Neural crest cell (in vitro differentiated cells): ENCODE results near the gene CHRDL2. TPM values are rescaled to one million over a fixed set of nuclear protein-coding genes. Genes with fewer than 3 reads are reported as not detected.
"Not testable (repeated sequence)": the region's sequence is repeated elsewhere in the genome, so short reads cannot be mapped to it uniquely, and the experiment has no call there.

Experiments used
- DNase-seq: peaks from one replicate; pipeline ENCODE4 v3.0.0; 2021; ENCODE audit warnings: low read depth, mixed read lengths, low spot score
- H3K27ac Mint-ChIP-seq: one replicate; pipeline ENCODE4 v1.8.0; 2021; ENCODE audit warnings: mild to moderate bottlenecking, mixed read lengths; ENCODE audit not compliant: unreplicated experiment
- H3K27me3 Mint-ChIP-seq: 2 replicates; pipeline ENCODE4 v1.8.0; 2021; ENCODE audit warnings: low read depth, mild to moderate bottlenecking, mixed read lengths
- H3K36me3 Mint-ChIP-seq: 2 replicates; pipeline ENCODE4 v1.8.0; 2021; ENCODE audit warnings: low read depth, mild to moderate bottlenecking, mixed read lengths
- H3K4me1 Mint-ChIP-seq: 2 replicates; pipeline ENCODE4 v1.8.0; 2021; ENCODE audit warnings: mixed read lengths
- H3K4me3 Mint-ChIP-seq: one replicate; pipeline ENCODE4 v1.8.0; 2021; ENCODE audit warnings: mild to moderate bottlenecking, mixed read lengths
- H3K9me3 Mint-ChIP-seq: 2 replicates; pipeline ENCODE4 v1.8.0; 2021; ENCODE audit warnings: mixed read lengths
- total RNA-seq: library from RNA; stranded (reverse); gene quantifications from 2 replicates; pipeline ENCODE4 v1.2.1, GENCODE V29; 2021
- TF ChIP-seq, protein P1 (sequence below): fragments of 200-600 bp; sonication (generic); conservative IDR thresholded peaks from 2 replicates; pipeline ENCODE4 v1.5.0; 2021; ENCODE audit warnings: antibody characterized with exemption, mild to moderate bottlenecking

The CHRDL2 gene
- total RNA-seq, 1 donor from 2014 or later: 0.35 TPM

DNA sequence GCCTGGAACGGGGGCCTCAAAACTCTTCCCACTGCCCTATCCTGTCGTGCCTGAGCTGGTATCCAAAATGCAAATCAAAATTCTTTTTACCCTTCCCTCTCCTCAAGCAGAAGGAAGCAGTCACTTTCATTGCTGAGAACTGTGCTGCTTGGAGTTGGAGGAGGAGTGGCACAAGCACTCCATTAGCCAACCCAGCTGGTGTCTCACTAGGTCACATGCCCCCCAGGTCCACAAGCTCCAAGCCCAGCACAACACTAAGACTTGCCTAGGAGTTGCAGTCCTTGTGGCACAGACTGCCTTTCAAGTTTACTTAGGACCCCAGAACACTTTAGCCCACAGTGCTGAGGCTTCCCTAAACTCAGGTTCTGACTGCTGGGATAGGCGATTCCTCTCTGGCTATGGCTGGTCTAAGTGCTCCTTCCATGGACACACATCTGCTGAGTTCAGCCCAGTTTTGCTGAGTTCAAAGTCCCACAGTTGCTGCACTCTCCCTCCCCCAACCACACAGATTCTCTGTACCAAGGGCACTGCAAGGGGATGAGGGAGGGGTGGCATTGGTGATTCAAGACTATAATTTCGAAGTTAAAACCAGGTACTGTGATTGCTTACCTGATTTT lies 68.6 kb downstream of the CHRDL2 start:
- H3K9me3 Mint-ChIP-seq: peaks cover 8% of the 10 kb centered on the region
- H3K4me1 Mint-ChIP-seq: no peaks in the 10 kb centered on the region
- no peak for DNase-seq
- TF ChIP-seq, protein P1, sequence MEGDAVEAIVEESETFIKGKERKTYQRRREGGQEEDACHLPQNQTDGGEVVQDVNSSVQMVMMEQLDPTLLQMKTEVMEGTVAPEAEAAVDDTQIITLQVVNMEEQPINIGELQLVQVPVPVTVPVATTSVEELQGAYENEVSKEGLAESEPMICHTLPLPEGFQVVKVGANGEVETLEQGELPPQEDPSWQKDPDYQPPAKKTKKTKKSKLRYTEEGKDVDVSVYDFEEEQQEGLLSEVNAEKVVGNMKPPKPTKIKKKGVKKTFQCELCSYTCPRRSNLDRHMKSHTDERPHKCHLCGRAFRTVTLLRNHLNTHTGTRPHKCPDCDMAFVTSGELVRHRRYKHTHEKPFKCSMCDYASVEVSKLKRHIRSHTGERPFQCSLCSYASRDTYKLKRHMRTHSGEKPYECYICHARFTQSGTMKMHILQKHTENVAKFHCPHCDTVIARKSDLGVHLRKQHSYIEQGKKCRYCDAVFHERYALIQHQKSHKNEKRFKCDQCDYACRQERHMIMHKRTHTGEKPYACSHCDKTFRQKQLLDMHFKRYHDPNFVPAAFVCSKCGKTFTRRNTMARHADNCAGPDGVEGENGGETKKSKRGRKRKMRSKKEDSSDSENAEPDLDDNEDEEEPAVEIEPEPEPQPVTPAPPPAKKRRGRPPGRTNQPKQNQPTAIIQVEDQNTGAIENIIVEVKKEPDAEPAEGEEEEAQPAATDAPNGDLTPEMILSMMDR: no peak
- H3K36me3 Mint-ChIP-seq: peaks cover 38% of the 10 kb centered on the region
- H3K27me3 Mint-ChIP-seq: no peaks in the 10 kb centered on the region
- no peak overlapping the region for H3K27ac Mint-ChIP-seq
- H3K4me3 Mint-ChIP-seq: no peak overlapping the region

DNA sequence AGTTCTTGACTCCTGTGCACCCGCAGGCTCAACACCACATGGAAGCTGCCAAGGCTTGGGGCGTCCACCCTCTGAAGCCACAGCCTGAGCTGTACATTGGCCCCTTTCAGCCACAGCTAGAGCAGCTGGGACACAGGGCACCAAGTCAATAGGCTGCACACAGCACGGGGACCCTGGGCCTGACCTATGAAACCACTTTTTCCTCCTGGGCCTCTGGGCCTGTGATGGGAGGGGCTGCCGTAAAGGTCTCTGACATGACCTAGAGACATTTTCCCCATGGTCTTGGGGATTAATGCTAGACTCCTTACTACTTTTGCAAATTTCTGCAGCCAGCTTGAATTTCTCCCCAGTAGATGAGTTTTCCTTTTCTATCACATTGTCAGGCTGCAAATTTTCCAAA lies 72.1 kb downstream of the CHRDL2 start:
- not testable (repeated sequence) for H3K9me3 Mint-ChIP-seq, DNase-seq, H3K27ac Mint-ChIP-seq, H3K27me3 Mint-ChIP-seq, H3K4me3 Mint-ChIP-seq, H3K4me1 Mint-ChIP-seq
- peaks cover 47% of the 10 kb centered on the region for H3K36me3 Mint-ChIP-seq

DNA sequence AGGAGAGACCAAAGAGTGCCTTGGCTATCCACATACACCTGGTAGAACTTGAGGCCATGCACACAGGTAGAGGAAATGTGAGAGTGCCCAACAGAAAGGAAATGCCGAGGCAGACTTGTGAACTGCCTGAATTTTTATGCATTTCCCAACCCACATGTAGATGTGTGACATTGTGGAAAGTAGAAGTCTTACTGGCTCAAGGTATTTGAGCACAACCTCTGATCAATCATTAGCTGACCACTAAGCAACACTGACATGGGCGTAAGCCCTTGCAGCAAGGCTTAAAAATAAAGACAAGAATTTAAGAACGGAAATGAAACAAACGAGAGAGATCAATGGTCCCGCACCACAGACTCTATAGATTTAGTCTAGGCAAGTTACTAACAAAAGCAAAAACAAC lies 76.2 kb downstream of the CHRDL2 start:
- no peak overlapping the region for H3K4me3 Mint-ChIP-seq
- DNase-seq: no peak
- no peak overlapping the region for H3K27ac Mint-ChIP-seq
- no peaks in the 10 kb centered on the region for H3K4me1 Mint-ChIP-seq
- peaks cover 16% of the 10 kb centered on the region for H3K9me3 Mint-ChIP-seq
- no peaks in the 10 kb centered on the region for H3K27me3 Mint-ChIP-seq
- peaks cover 54% of the 10 kb centered on the region for H3K36me3 Mint-ChIP-seq
- TF ChIP-seq, protein P1: no peak

GRCh38 chr11:74650498-74650897 lies 80.7 kb downstream of the CHRDL2 start:
- Mint-ChIP-seq H3K4me1 (no peaks in the 10 kb centered on the region), H3K4me3 (no peak overlapping the region), H3K36me3 (peaks cover 36% of the 10 kb centered on the region), H3K9me3 (peaks cover 7% of the 10 kb centered on the region), H3K27me3 (no peaks in the 10 kb centered on the region), H3K27ac (no peak overlapping the region)
- DNase-seq: no peak
- TF ChIP-seq, protein P1: no peak

GRCh38 chr11:74648894-74649293 lies 82.3 kb downstream of the CHRDL2 start:
- Mint-ChIP-seq H3K36me3 (peaks cover 30% of the 10 kb centered on the region), H3K9me3 (peaks cover 6% of the 10 kb centered on the region), H3K27me3 (no peaks in the 10 kb centered on the region), H3K27ac (no peak overlapping the region), H3K4me1 (no peaks in the 10 kb centered on the region), H3K4me3 (no peak overlapping the region)
- TF ChIP-seq, protein P1: no peak
- no peak for DNase-seq

- H3K4me3 Mint-ChIP-seq: no peak overlapping the region
- DNase-seq: no peak
- TF ChIP-seq, protein P1: no peak
- H3K36me3 Mint-ChIP-seq: peaks cover 21% of the 10 kb centered on the region
- no peaks in the 10 kb centered on the region for H3K9me3 Mint-ChIP-seq
- H3K27me3 Mint-ChIP-seq: no peaks in the 10 kb centered on the region
- no peaks in the 10 kb centered on the region for H3K4me1 Mint-ChIP-seq
- no peak overlapping the region for H3K27ac Mint-ChIP-seq
Observed at GRCh38 chr11:74647831-74648230, 83.4 kb downstream of the CHRDL2 start.
